ENCODE data around the gene GH2.
"Not testable (repeated sequence)": the region's sequence is repeated elsewhere in the genome, so short reads cannot be mapped to it uniquely, and the experiment has no call there.

GH2 gene

DNA sequence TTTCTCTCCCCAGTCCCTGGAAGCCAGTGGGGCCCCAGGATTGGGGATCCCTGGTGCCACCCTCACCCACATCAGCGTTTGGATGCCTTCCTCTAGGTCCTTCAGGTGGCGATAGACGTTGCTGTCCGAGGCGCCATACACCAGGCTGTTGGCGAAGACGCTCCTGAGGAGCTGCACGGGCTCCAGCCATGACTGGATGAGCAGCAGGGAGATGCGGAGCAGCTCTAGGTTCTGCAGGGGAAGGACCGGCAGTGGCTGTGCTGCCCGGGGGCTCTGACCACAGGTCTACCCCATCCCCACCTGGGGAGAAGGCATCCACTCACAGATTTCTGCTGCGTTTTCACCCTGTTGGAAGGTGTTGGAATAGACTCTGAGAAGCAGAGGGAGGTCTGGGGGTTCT lies 1.0 kb downstream of the GH2 start:
- no peak overlapping the region for H3K4me3 ChIP-seq (ENCODE audit: low read depth, low read length)
- DNase-seq (ENCODE audit: low read depth) = no peak

GRCh38 chr17:63878413-63878812 lies 3.3 kb downstream of the GH2 start:
- not testable (repeated sequence) for DNase-seq (ENCODE audit: low read depth)

DNA sequence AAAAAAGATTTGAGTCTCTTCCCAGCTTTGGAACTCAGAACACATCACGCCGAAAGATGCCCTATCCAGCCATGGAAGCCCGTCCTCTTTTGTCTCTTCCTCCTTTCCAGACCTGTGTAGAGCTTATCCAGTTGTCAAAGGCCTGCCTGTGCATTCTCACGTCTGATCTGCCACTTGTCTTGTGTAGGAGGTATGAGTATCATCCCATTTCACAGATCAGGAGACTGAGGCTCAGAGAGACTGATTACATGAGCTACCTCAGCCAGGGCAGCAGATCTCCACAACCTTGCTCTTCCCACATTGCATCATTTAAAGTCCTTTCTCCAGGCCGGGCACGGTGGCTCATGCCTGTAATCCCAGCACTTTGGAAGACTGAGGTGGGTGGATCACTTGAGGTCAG lies 7.1 kb downstream of the GH2 start:
- DNase-seq (ENCODE audit: low read depth) = not testable (repeated sequence)

More at GRCh38 chr17:63878413-63878812, 3.3 kb downstream of the GH2 start:
- not testable (repeated sequence) for H3K4me3 ChIP-seq (ENCODE audit: low read depth, low read length)

DNA sequence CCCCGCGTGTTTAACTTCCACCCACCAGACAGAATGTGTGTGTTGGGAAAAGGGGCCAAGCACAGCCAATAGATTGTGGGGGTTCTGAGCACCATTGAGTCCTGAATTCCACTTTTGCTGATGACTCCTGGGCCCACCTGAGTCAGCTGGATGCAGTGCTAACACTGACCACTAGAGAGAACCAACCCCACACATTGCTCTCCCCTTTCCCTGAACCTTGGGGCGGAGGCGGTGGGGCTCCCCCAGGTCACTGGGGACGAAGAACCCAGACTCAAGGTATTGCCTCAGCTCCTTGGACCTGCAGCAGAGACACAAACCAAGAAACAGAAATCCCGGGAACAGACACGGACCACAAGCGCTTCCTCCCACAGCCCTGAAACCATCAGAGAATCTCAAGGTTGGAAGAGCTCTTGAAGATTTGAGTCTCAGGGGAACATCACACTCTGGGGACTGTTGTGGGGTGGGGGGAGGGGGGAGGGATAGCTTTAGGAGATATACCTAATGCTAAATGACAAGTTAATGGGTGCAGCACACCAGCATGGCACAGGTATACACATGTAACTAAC lies 7.6 kb downstream of the GH2 start:
- not testable (repeated sequence) for DNase-seq (ENCODE audit: low read depth); H3K4me3 ChIP-seq (ENCODE audit: low read depth, low read length)

More for the DNA sequence above, 7.1 kb downstream of the GH2 start:
- not testable (repeated sequence) for H3K4me3 ChIP-seq (ENCODE audit: low read depth, low read length)

- H3K4me3 ChIP-seq (ENCODE audit: low read depth, low read length); DNase-seq (ENCODE audit: low read depth): not testable (repeated sequence)
Measured at GRCh38 chr17:63873577-63873976, 8.2 kb downstream of the GH2 start, which contains the start of gene CSH2. CSH2 (minus strand) TSS chr17:63873677; CDS start chr17:63873614, 63 bp downstream.

- H3K4me3 ChIP-seq (ENCODE audit: low read depth, low read length); DNase-seq (ENCODE audit: low read depth): not testable (repeated sequence)
Measured at GRCh38 chr17:63871646-63872365, 9.9 kb downstream of the GH2 start.

DNA sequence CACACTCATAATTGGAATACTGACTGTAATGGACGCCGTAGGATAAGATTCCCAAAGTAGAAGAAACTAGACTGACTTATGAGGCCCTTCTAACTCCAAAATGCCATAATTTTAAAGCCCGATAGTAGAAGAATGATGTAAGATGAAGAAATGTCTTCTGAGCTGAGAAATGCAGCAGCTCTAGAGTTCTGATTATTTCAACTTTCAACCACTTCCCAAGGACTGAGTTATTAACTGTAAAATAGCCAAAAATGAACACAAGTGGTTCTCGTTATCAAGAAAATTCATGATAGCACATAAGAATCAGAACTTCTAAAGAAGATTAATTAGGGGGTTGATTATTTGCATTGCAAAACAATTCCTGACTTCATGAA lies 11.5 kb downstream of the GH2 start:
- not testable (repeated sequence) for DNase-seq (ENCODE audit: low read depth); H3K4me3 ChIP-seq (ENCODE audit: low read depth, low read length)

DNA sequence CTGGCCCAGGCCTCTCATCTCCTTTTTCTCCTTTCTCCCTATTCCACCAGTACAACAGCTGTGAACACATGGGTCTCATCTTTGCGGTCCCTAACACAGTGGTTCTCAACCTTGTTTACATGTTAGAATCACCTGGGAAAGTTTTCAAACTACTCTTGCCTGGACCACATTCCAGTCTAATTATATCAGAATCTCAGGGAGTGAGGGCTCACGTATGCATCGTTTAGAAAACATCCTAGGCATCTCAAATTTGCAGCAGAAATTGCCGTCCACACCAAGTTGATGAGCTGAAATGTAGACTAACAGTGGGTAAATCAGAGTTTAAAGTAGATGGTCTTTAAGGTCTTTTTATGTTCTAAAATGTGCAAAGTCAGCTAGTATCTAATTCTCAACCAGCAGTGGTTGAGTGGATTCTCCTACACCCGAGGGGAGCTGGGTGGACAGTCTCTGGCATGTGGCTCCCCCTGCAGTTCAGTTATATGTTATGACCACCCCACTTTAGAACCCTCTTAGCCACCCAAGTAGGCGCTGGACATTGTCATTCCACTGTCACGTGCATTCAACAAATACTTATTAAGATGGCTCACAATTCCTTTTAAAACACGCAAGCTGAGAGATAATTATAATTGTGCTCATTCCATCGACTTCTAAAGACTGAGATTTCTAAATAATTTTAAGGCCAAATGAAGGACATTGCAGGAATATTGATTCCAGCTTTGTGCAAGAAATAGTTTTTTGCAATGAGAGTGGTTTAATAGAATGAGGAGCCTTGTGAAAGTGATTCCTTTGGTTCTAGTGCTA lies 12.1 kb downstream of the GH2 start:
- not testable (repeated sequence) for H3K4me3 ChIP-seq (ENCODE audit: low read depth, low read length); DNase-seq (ENCODE audit: low read depth)

DNA sequence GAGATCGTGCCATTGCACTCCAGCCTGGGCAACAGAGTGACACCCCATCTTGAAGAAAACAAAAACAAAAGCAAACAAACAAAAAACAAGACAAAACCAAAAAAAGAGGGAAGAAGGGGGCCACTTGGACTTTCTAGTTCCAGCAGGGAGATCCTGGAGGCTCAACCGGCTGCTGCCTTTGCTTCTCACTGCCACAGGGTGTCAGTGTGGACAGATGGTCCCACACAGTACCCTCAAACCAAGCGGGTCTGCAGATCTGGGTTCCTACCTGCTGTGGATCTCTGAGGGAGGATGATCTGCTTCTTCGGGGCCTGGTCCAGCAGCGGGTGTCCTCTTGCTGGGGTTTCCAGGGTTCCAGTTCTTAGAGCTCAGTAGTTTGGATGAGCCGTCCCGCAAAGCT lies 15.1 kb downstream of the GH2 start:
- not testable (repeated sequence) for DNase-seq (ENCODE audit: low read depth); H3K4me3 ChIP-seq (ENCODE audit: low read depth, low read length)

DNA sequence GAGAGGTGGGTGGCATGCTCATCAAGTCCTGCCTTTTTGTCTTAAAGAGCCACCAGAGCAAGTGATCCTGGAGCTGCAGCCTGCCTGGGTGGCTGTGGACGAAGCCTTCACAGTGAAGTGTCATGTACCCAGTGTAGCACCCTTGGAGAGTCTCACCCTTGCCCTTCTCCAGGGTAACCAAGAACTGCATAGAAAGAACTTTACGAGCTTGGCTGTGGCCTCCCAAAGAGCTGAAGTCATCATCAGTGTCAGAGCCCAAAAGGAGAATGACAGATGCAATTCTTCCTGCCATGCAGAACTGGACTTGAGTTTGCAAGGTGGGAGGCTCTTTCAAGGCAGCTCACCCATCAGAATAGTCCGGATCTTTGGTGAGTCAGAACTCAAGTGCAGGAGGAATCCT lies 22.5 kb downstream of the GH2 start:
- DNase-seq (ENCODE audit: low read depth) = no peak
- no peak overlapping the region for H3K4me3 ChIP-seq (ENCODE audit: low read depth, low read length)

- not testable (repeated sequence) for DNase-seq (ENCODE audit: low read depth); H3K4me3 ChIP-seq (ENCODE audit: low read depth, low read length)
Measured at GRCh38 chr17:63856425-63856824, 25.3 kb downstream of the GH2 start.

DNA sequence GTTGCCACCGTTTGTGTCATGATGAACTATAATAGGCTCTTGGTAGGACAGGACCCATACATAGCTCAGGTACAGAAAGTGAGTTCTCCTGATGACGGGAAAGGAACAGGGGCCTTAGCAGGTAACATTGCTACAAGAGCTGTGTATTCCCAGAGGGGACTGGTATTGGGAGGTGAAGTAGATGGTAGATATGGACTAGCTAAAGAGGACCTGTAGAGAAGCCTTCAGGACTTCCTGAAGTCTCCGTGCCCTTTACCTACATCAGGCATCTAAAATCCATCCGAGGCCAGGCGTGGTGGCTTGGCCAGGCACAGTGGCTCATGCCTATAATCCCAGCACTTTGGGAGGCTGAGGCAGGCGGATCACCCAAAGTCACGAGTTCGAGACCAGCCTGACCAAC lies 26.6 kb downstream of the GH2 start:
- no peak overlapping the region for H3K4me3 ChIP-seq (ENCODE audit: low read depth, low read length)
- no peak for DNase-seq (ENCODE audit: low read depth)

- DNase-seq (ENCODE audit: low read depth) = no peak
- H3K4me3 ChIP-seq (ENCODE audit: low read depth, low read length) = no peak overlapping the region
Measured at GRCh38 chr17:63854709-63855108, 27.0 kb downstream of the GH2 start.

DNA sequence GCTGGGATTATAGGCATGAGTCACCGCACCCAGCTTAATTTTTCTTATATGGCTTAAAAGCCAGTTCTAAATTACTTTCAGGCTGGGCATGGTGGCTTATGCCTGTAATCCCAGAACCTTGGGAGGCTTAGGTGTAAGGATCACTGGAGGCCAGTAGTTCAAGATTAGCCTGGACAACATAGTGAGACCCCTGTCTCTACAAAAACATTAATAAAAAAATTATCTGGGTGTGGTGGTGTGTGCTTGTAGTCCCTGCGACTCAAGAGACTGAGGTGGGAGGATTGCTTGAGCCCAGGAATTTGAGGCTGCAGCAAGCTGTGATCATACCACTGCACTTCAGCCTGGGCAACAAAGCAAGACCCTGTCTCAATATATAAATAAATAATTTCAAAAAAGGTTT lies 28.5 kb downstream of the GH2 start:
- DNase-seq (ENCODE audit: low read depth) = no peak

GRCh38 chr17:63850401-63850800 lies 31.3 kb downstream of the GH2 start:
- no peak for DNase-seq (ENCODE audit: low read depth)

More for the DNA sequence above, 28.5 kb downstream of the GH2 start:
- no peak overlapping the region for H3K4me3 ChIP-seq (ENCODE audit: low read depth, low read length)

GRCh38 chr17:63848834-63849689 lies 32.7 kb downstream of the GH2 start:
- DNase-seq (ENCODE audit: low read depth) = peak; percentile 43
- H3K4me3 ChIP-seq (ENCODE audit: low read depth, low read length) = peak overlapping the region; percentile 31

More at GRCh38 chr17:63850401-63850800, 31.3 kb downstream of the GH2 start:
- H3K4me3 ChIP-seq (ENCODE audit: low read depth, low read length) = no peak overlapping the region

DNA sequence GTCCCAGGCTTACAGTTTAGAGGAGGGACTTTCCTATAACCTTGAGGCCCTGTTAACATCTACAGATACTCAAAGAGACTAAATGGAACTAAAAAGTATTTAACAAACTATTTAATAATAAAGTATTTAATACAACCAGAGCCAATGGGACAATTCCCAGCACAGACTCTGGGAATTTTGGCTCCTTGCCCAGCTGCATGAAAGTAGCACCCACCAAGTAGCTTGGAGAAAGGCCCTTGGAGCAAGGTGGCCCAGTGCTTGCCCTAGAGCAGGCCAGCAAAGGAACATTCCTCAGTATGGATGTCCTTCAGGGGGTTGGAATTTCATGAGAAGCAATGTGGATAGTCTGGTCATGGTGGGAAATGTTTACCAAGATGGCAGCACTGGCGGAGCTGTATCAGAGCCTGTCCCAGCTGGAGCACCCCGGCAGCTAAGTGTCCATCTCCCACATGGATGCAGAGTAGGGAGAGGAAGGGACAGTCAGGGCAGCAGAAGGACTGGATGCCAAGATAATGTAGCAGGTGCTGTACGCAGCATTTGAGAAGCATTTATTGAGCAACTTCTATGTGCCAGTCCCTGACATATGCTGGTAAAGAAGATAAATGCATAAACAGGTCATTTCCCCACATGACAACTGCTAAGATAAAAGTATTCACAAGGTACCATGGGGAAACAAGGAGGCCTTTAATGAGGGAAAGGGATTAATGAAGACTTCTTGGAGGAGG lies 34.1 kb downstream of the GH2 start:
- no peak overlapping the region for H3K4me3 ChIP-seq (ENCODE audit: low read depth, low read length)
- DNase-seq (ENCODE audit: low read depth) = no peak

- no peak overlapping the region for H3K4me3 ChIP-seq (ENCODE audit: low read depth, low read length)
Measured at GRCh38 chr17:63845509-63845908, 36.2 kb downstream of the GH2 start.

More at GRCh38 chr17:63845509-63845908, 36.2 kb downstream of the GH2 start:
- no peak for DNase-seq (ENCODE audit: low read depth)
